D721Med (cell line): ENCODE data around the gene CGN.

Source experiments
- DNase-seq: peaks from one replicate; pipeline ENCODE4 v3.0.0; 2011; ENCODE audit warnings: low spot score; ENCODE audit not compliant: insufficient read length
- FAIRE-seq: peaks from 2 replicates; lab custom pipeline; 2011; peaks lifted over from hg19 to GRCh38; lab: Jason Lieb, UNC
- TF ChIP-seq, protein P1 (sequence below): IDR thresholded peaks from 2 replicates; pipeline ENCODE4 v1.5.1; 2012; ENCODE audit warnings: mild to moderate bottlenecking, control low read depth; ENCODE audit not compliant: insufficient read depth; ENCODE audit errors: missing control alignments

The CGN gene

GRCh38 chr1:151585622-151586021 is 74.4 kb downstream of the CGN start:
- DNase-seq = no peak
- TF ChIP-seq, protein P1, sequence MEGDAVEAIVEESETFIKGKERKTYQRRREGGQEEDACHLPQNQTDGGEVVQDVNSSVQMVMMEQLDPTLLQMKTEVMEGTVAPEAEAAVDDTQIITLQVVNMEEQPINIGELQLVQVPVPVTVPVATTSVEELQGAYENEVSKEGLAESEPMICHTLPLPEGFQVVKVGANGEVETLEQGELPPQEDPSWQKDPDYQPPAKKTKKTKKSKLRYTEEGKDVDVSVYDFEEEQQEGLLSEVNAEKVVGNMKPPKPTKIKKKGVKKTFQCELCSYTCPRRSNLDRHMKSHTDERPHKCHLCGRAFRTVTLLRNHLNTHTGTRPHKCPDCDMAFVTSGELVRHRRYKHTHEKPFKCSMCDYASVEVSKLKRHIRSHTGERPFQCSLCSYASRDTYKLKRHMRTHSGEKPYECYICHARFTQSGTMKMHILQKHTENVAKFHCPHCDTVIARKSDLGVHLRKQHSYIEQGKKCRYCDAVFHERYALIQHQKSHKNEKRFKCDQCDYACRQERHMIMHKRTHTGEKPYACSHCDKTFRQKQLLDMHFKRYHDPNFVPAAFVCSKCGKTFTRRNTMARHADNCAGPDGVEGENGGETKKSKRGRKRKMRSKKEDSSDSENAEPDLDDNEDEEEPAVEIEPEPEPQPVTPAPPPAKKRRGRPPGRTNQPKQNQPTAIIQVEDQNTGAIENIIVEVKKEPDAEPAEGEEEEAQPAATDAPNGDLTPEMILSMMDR = no peak
- FAIRE-seq = no peak
